K562 (cell line): ENCODE measurements around the gene CLCF1. TPM values are rescaled to one million over a fixed set of nuclear protein-coding genes. Genes with fewer than 3 reads are reported as not detected.
A peak's percentile ranks its signal among the peaks of the same experiment; 100 is the strongest.

Source experiments
- ATAC-seq: fragments of 200-7000 bp; cut with Tn5 transposase; 3 replicates; pipeline ENCODE4 v1.9.1; 2020; ENCODE audit warnings: moderate library complexity
- BruUV-seq: library from RNA; stranded (reverse); fragments of 400-500 nt; replicated peaks from 2 replicates; lab custom pipeline; 2021; lab: Mats Ljungman, UMichigan
- CTCF ChIA-PET: fragments of 300-600 bp; formaldehyde crosslinking; extraction: SDS; loops from one replicate; lab custom pipeline; 2021; ENCODE audit warnings: low intra/inter-chr PET ratio; lab: Yijun Ruan, JAX
- POLR2A ChIA-PET: fragments of 300-600, 350-650 bp; sonication (Branson Sonifier 250); formaldehyde crosslinking; extraction: SDS; loops from one replicate; lab custom pipeline; 2021; ENCODE audit warnings: antibody characterized with exemption, inconsistent platforms; lab: Yijun Ruan, JAX
- DNase-seq, 4 experiments: peaks; one replicate each; pipeline versions ENCODE4 v3.0.0 to v3.0.0-alpha.2; 2011 to 2018; ENCODE audit warnings: low spot score in 3 of 4, mixed read lengths in 3 of 4; ENCODE audit errors: extremely low read depth in 1 of 4
- FAIRE-seq: peaks from 2 replicates; lab custom pipeline; 2011; peaks lifted over from hg19 to GRCh38; lab: Jason Lieb, UNC
- H2AFZ ChIP-seq: 2 replicates; pipeline ENCODE4 v1.6.0; 2011; ENCODE audit warnings: low read depth, low read length, control low read depth, inconsistent platforms
- H3K27ac ChIP-seq: fragments of 200-600 bp; 3 replicates; pipeline ENCODE4 v1.8.0; 2011; ENCODE audit warnings: low read depth, mild to moderate bottlenecking, control low read depth, inconsistent platforms, low read length, moderate library complexity, mixed read lengths; ENCODE audit errors: extremely low read depth
- H3K27me3 ChIP-seq, 2 experiments: fragments of 300-600 bp in 1 of 2; 2 replicates in 1 of 2; 3 replicates in 1 of 2; pipeline versions ENCODE4 v1.6.0 to v1.8.0; 2011; ENCODE audit warnings: inconsistent platforms in 2 of 2, low read length in 2 of 2, mild to moderate bottlenecking in 1 of 2, mixed read lengths in 1 of 2, moderate library complexity in 1 of 2; ENCODE audit not compliant: control insufficient read depth in 2 of 2, insufficient read depth in 2 of 2
- H3K36me3 ChIP-seq: fragments of 300-600 bp; 3 replicates; pipeline ENCODE4 v1.8.0; 2011; ENCODE audit warnings: mild to moderate bottlenecking, low read length, inconsistent platforms; ENCODE audit not compliant: control insufficient read depth, insufficient read depth
- H3K4me1 ChIP-seq, 2 experiments: fragments of 200-600 bp in 1 of 2; replicated peaks in 1 of 2; 2 replicates in 1 of 2; 3 replicates in 1 of 2; pipeline versions ENCODE4 v1.5.1 to v1.8.0; 2011; ENCODE audit warnings: inconsistent platforms in 2 of 2, low read length in 2 of 2, mild to moderate bottlenecking in 1 of 2, mixed read lengths in 1 of 2, moderate library complexity in 1 of 2; ENCODE audit not compliant: control insufficient read depth in 2 of 2, insufficient read depth in 2 of 2
- H3K4me2 ChIP-seq: 2 replicates; pipeline ENCODE4 v1.6.1; 2011; ENCODE audit warnings: low read length, control low read depth, inconsistent platforms, mixed read lengths; ENCODE audit not compliant: insufficient read depth
- H3K4me3 ChIP-seq: fragments of 200-600 bp; sonication (generic), shearing (Covaris generic); 2 replicates; pipeline ENCODE4 v1.5.1; 2016; ENCODE audit warnings: control low read depth, inconsistent platforms
- H3K79me2 ChIP-seq: fragments of 200-600 bp; 3 replicates; pipeline ENCODE4 v1.8.0; 2011; ENCODE audit warnings: low read length, inconsistent platforms; ENCODE audit not compliant: control insufficient read depth, insufficient read depth
- H3K9ac ChIP-seq, 2 experiments: 2 replicates each; pipeline versions ENCODE4 v1.6.0 to v1.6.1; 2011; ENCODE audit warnings: low read depth in 2 of 2, low read length in 2 of 2, control low read depth in 1 of 2, inconsistent platforms in 1 of 2, mild to moderate bottlenecking in 1 of 2, mixed read lengths in 1 of 2; ENCODE audit not compliant: insufficient read depth in 1 of 2
- H3K9me1 ChIP-seq: one replicate; pipeline ENCODE4 v1.6.0; 2011; ENCODE audit warnings: inconsistent platforms, mild to moderate bottlenecking, low read length, moderate library complexity; ENCODE audit not compliant: control insufficient read depth, insufficient read depth
- H3K9me3 ChIP-seq: replicated peaks from 2 replicates; pipeline ENCODE4 v1.5.1; 2011; ENCODE audit warnings: low read depth, low read length, inconsistent platforms; ENCODE audit not compliant: control insufficient read depth, insufficient read depth
- H4K20me1 ChIP-seq: replicated peaks from 2 replicates; pipeline ENCODE4 v1.6.1; 2011; ENCODE audit warnings: low read length, inconsistent platforms, mixed read lengths; ENCODE audit not compliant: control insufficient read depth, insufficient read depth
- HINFP ChIP-seq: fragments of 450-650 bp; conservative IDR thresholded peaks from 2 replicates; pipeline ENCODE4 v1.6.1; 2016; ENCODE audit warnings: missing genetic modification characterization, low read depth, mild to moderate bottlenecking, control low read depth, missing compliant biosample characterization
- WGBS: fragments of 100-300 bp; shearing (Covaris generic); methylation state at CpG from one replicate; pipeline ENCODE4 v1.1.6; 2016; ENCODE audit warnings: low coverage, mixed read lengths; ENCODE audit not compliant: insufficient coverage; ENCODE audit errors: missing lambda C conversion rate; 5-methylcytosine and 5-hydroxymethylcytosine counted together
- in situ Hi-C: fragments of 300-500 bp; cut with MboI; formaldehyde crosslinking; loops from 4 replicates; pipeline ENCODE4 v1.15.0; 2018; ENCODE audit warnings: inconsistent platforms, mixed read lengths
- intact Hi-C: fragments of 100-400 bp; cut with micrococcal nuclease; formaldehyde crosslinking; loops from 2 replicates; pipeline ENCODE4 v1.14.2; 2022
- polyA plus RNA-seq, 8 experiments: library from polyadenylated mRNA; depleted of rRNA in 4 of 8; stranded (reverse) in 5 of 8; unstranded in 3 of 8; fragments of >200 nt; fragmentation: Nextera tagmentation in 2 of 8; fragmentation: Illumina TruSeq in 1 of 8; extraction: Ambion mirVana in 2 of 8; extraction: Trizol in 1 of 8; gene quantifications; 2 replicates each; pipeline versions ENCODE4 v1.2.1 to v1.2.3, GENCODE V29; 2011 to 2014; ENCODE audit warnings: inconsistent platforms in 1 of 8, missing spikeins in 1 of 8
- total RNA-seq, 7 experiments: library from RNA; depleted of rRNA in 6 of 7; stranded (reverse); fragments of >200 nt in 6 of 7; fragmentation: Illumina TruSeq in 2 of 7; extraction: Trizol in 2 of 7; gene quantifications; 2 replicates each; pipeline versions ENCODE4 v1.2.1 to v1.2.3, GENCODE V29; 2011 to 2021; ENCODE audit warnings: low replicate concordance in 1 of 7

The CLCF1 gene
- total and polyA plus RNA-seq, 9 of the 15 experiments (the other 6 are each of a cell fraction or from before 2014, with no cell fraction given) = 0.49 to 5.8 (median 3.0) TPM

GRCh38 chr11:67349036-67349435 is 24.4 kb downstream of the CLCF1 start:
- Histone ChIP-seq H3K4me1 (peaks cover 38 to 42% of the 10 kb centered on the region in 2 experiments), H3K27me3 (no peaks in the 10 kb centered on the region), H3K9me1 (no peaks in the 10 kb centered on the region), H3K36me3 (peaks cover 4% of the 10 kb centered on the region; the same call in 1 of the 3 replicates), H3K27ac (no peak overlapping the region), H3K79me2 (peaks cover 8% of the 10 kb centered on the region), H3K9me3 (no peaks in the 10 kb centered on the region), H4K20me1 (no peaks in the 10 kb centered on the region; the same call in 1 of the 2 replicates), H3K4me3 (no peak overlapping the region), H2AFZ (no peak overlapping the region), H3K4me2 (peak overlapping the region; percentile 61; the same call in 1 of the 2 replicates), H3K9ac (no peak overlapping the region)
- ATAC-seq (no peak), DNase-seq (peak in 1 of 4 experiments; percentile 4), FAIRE-seq (no peak)
- intact Hi-C loops (no loop called here), in situ Hi-C loops (no loop called here)
- TF ChIP-seq HINFP = no peak
- CTCF ChIA-PET = no interaction called here
- 55% methylated on average over 5 of the region's 5 CpGs for WGBS
- no TSS peak for BruUV-seq
- POLR2A ChIA-PET = interaction anchor here (0.6 to 1.0 kb wide), 3 partner anchors 53 to 90 kb away, joined by 3 to 5 read pairs (median 3); partner anchors contain the start of gene PPP1CA
